K562 (cell line): ENCODE measurements around the gene AKNA. TPM values are rescaled to one million over a fixed set of nuclear protein-coding genes. Genes with fewer than 3 reads are reported as not detected.

Experiments
- ATAC-seq: fragments of 200-7000 bp; cut with Tn5 transposase; 3 replicates; pipeline ENCODE4 v1.9.1; 2020; ENCODE audit warnings: moderate library complexity
- BruUV-seq: library from RNA; stranded (reverse); fragments of 400-500 nt; replicated peaks from 2 replicates; lab custom pipeline; 2021; lab: Mats Ljungman, UMichigan
- CTCF ChIA-PET: fragments of 300-600 bp; formaldehyde crosslinking; extraction: SDS; loops from one replicate; lab custom pipeline; 2021; ENCODE audit warnings: low intra/inter-chr PET ratio; lab: Yijun Ruan, JAX
- POLR2A ChIA-PET: fragments of 300-600, 350-650 bp; sonication (Branson Sonifier 250); formaldehyde crosslinking; extraction: SDS; loops from one replicate; lab custom pipeline; 2021; ENCODE audit warnings: antibody characterized with exemption, inconsistent platforms; lab: Yijun Ruan, JAX
- DNase-seq, 4 experiments: peaks; one replicate each; pipeline versions ENCODE4 v3.0.0 to v3.0.0-alpha.2; 2011 to 2018; ENCODE audit warnings: low spot score in 3 of 4, mixed read lengths in 3 of 4; ENCODE audit errors: extremely low read depth in 1 of 4
- FAIRE-seq: peaks from 2 replicates; lab custom pipeline; 2011; peaks lifted over from hg19 to GRCh38; lab: Jason Lieb, UNC
- H2AFZ ChIP-seq: 2 replicates; pipeline ENCODE4 v1.6.0; 2011; ENCODE audit warnings: low read depth, low read length, control low read depth, inconsistent platforms
- H3K27ac ChIP-seq: fragments of 200-600 bp; 3 replicates; pipeline ENCODE4 v1.8.0; 2011; ENCODE audit warnings: low read depth, mild to moderate bottlenecking, control low read depth, inconsistent platforms, low read length, moderate library complexity, mixed read lengths; ENCODE audit errors: extremely low read depth
- H3K27me3 ChIP-seq, 2 experiments: fragments of 300-600 bp in 1 of 2; 2 replicates in 1 of 2; 3 replicates in 1 of 2; pipeline versions ENCODE4 v1.6.0 to v1.8.0; 2011; ENCODE audit warnings: inconsistent platforms in 2 of 2, low read length in 2 of 2, mild to moderate bottlenecking in 1 of 2, mixed read lengths in 1 of 2, moderate library complexity in 1 of 2; ENCODE audit not compliant: control insufficient read depth in 2 of 2, insufficient read depth in 2 of 2
- H3K36me3 ChIP-seq: fragments of 300-600 bp; 3 replicates; pipeline ENCODE4 v1.8.0; 2011; ENCODE audit warnings: mild to moderate bottlenecking, low read length, inconsistent platforms; ENCODE audit not compliant: control insufficient read depth, insufficient read depth
- H3K4me1 ChIP-seq, 2 experiments: fragments of 200-600 bp in 1 of 2; replicated peaks in 1 of 2; 2 replicates in 1 of 2; 3 replicates in 1 of 2; pipeline versions ENCODE4 v1.5.1 to v1.8.0; 2011; ENCODE audit warnings: inconsistent platforms in 2 of 2, low read length in 2 of 2, mild to moderate bottlenecking in 1 of 2, mixed read lengths in 1 of 2, moderate library complexity in 1 of 2; ENCODE audit not compliant: control insufficient read depth in 2 of 2, insufficient read depth in 2 of 2
- H3K4me2 ChIP-seq: 2 replicates; pipeline ENCODE4 v1.6.1; 2011; ENCODE audit warnings: low read length, control low read depth, inconsistent platforms, mixed read lengths; ENCODE audit not compliant: insufficient read depth
- H3K4me3 ChIP-seq: fragments of 200-600 bp; sonication (generic), shearing (Covaris generic); 2 replicates; pipeline ENCODE4 v1.5.1; 2016; ENCODE audit warnings: control low read depth, inconsistent platforms
- H3K79me2 ChIP-seq: fragments of 200-600 bp; 3 replicates; pipeline ENCODE4 v1.8.0; 2011; ENCODE audit warnings: low read length, inconsistent platforms; ENCODE audit not compliant: control insufficient read depth, insufficient read depth
- H3K9ac ChIP-seq, 2 experiments: 2 replicates each; pipeline versions ENCODE4 v1.6.0 to v1.6.1; 2011; ENCODE audit warnings: low read depth in 2 of 2, low read length in 2 of 2, control low read depth in 1 of 2, inconsistent platforms in 1 of 2, mild to moderate bottlenecking in 1 of 2, mixed read lengths in 1 of 2; ENCODE audit not compliant: insufficient read depth in 1 of 2
- H3K9me1 ChIP-seq: one replicate; pipeline ENCODE4 v1.6.0; 2011; ENCODE audit warnings: inconsistent platforms, mild to moderate bottlenecking, low read length, moderate library complexity; ENCODE audit not compliant: control insufficient read depth, insufficient read depth
- H3K9me3 ChIP-seq: replicated peaks from 2 replicates; pipeline ENCODE4 v1.5.1; 2011; ENCODE audit warnings: low read depth, low read length, inconsistent platforms; ENCODE audit not compliant: control insufficient read depth, insufficient read depth
- H4K20me1 ChIP-seq: replicated peaks from 2 replicates; pipeline ENCODE4 v1.6.1; 2011; ENCODE audit warnings: low read length, inconsistent platforms, mixed read lengths; ENCODE audit not compliant: control insufficient read depth, insufficient read depth
- ASH1L ChIP-seq: fragments of 450-650 bp; IDR thresholded peaks from 2 replicates; pipeline ENCODE4 v1.6.1; 2018; ENCODE audit warnings: borderline replicate concordance, mild to moderate bottlenecking, low read depth; ENCODE audit not compliant: partially characterized antibody
- CBX3 ChIP-seq, 2 experiments: IDR thresholded peaks; 1 replicate in 1 of 2; 2 replicates in 1 of 2; pipeline ENCODE4 v1.6.1; 2012; ENCODE audit warnings: inconsistent platforms in 2 of 2, low read length in 2 of 2, borderline replicate concordance in 1 of 2, control low read depth in 1 of 2
- CREB1 ChIP-seq, 2 experiments: sonication (generic) in 1 of 2; formaldehyde crosslinking in 1 of 2; IDR thresholded peaks; 2 replicates each; pipeline versions ENCODE4 v1.6.1 to v1.8.0; 2012 to 2022; ENCODE audit warnings: inconsistent platforms in 1 of 2, mild to moderate bottlenecking in 1 of 2, missing genetic modification reagents in 1 of 2, moderate library complexity in 1 of 2
- ESRRB ChIP-seq: fragments of 250-450 bp; sonication (Bioruptor Pico); IDR thresholded peaks from 2 replicates; pipeline ENCODE4 v1.5.0; 2020; ENCODE audit warnings: mild to moderate bottlenecking, moderate library complexity, borderline replicate concordance
- NR4A1 ChIP-seq, 2 experiments: fragments of 250-450 bp in 1 of 2; fragments of 450-650 bp in 1 of 2; sonication (Bioruptor Pico) in 1 of 2; IDR thresholded peaks; 2 replicates each; pipeline versions ENCODE4 v1.4.0 to v1.6.1; 2016 to 2020; ENCODE audit warnings: mild to moderate bottlenecking in 2 of 2, missing compliant biosample characterization in 1 of 2, missing genetic modification characterization in 1 of 2, moderate library complexity in 1 of 2
- POLR2H ChIP-seq: IDR thresholded peaks from 2 replicates; pipeline ENCODE4 v1.6.1; 2016; ENCODE audit warnings: missing genetic modification characterization, low read depth, mild to moderate bottlenecking, control low read depth, missing compliant biosample characterization, moderate library complexity
- POLR3G ChIP-seq: IDR thresholded peaks from 2 replicates; pipeline ENCODE4 v1.6.1; 2011; ENCODE audit not compliant: insufficient read length, insufficient replicate concordance; ENCODE audit errors: extremely low read depth
- U2AF2 ChIP-seq: fragments of 200-400 bp; formaldehyde crosslinking; optimal IDR thresholded peaks from 2 replicates; pipeline ENCODE3; 2017; ENCODE audit warnings: low read depth, mild to moderate bottlenecking, low read length
- ZNF717 ChIP-seq: fragments of 250-450 bp; sonication (Bioruptor Pico); IDR thresholded peaks from 2 replicates; pipeline ENCODE4 v1.5.0; 2021
- WGBS: fragments of 100-300 bp; shearing (Covaris generic); methylation state at CpG from one replicate; pipeline ENCODE4 v1.1.6; 2016; ENCODE audit warnings: low coverage, mixed read lengths; ENCODE audit not compliant: insufficient coverage; ENCODE audit errors: missing lambda C conversion rate; 5-methylcytosine and 5-hydroxymethylcytosine counted together
- in situ Hi-C: fragments of 300-500 bp; cut with MboI; formaldehyde crosslinking; loops from 4 replicates; pipeline ENCODE4 v1.15.0; 2018; ENCODE audit warnings: inconsistent platforms, mixed read lengths
- intact Hi-C: fragments of 100-400 bp; cut with micrococcal nuclease; formaldehyde crosslinking; loops from 2 replicates; pipeline ENCODE4 v1.14.2; 2022
- polyA plus RNA-seq, 8 experiments: library from polyadenylated mRNA; depleted of rRNA in 4 of 8; stranded (reverse) in 5 of 8; unstranded in 3 of 8; fragments of >200 nt; fragmentation: Nextera tagmentation in 2 of 8; fragmentation: Illumina TruSeq in 1 of 8; extraction: Ambion mirVana in 2 of 8; extraction: Trizol in 1 of 8; gene quantifications; 2 replicates each; pipeline versions ENCODE4 v1.2.1 to v1.2.3, GENCODE V29; 2011 to 2014; ENCODE audit warnings: inconsistent platforms in 1 of 8, missing spikeins in 1 of 8
- total RNA-seq, 7 experiments: library from RNA; depleted of rRNA in 6 of 7; stranded (reverse); fragments of >200 nt in 6 of 7; fragmentation: Illumina TruSeq in 2 of 7; extraction: Trizol in 2 of 7; gene quantifications; 2 replicates each; pipeline versions ENCODE4 v1.2.1 to v1.2.3, GENCODE V29; 2011 to 2021; ENCODE audit warnings: low replicate concordance in 1 of 7
- TF ChIP-seq, protein P1 (sequence below): sonication (generic); formaldehyde crosslinking; IDR thresholded peaks from 2 replicates; pipeline ENCODE4 v1.8.1; 2022; ENCODE audit warnings: missing genetic modification reagents
- TF ChIP-seq, protein P2 (sequence below), 2 experiments: fragments of 200-800 bp in 1 of 2; sonication (Bioruptor generic) in 1 of 2; sonication (generic) in 1 of 2; formaldehyde crosslinking in 1 of 2; IDR thresholded peaks in 1 of 2; conservative IDR thresholded peaks in 1 of 2; 2 replicates each; pipeline versions ENCODE4 v1.5.0 to v1.6.1; 2016 to 2020; ENCODE audit warnings: missing compliant biosample characterization in 1 of 2, missing genetic modification characterization in 1 of 2, missing genetic modification reagents in 1 of 2

AKNA gene
- total and polyA plus RNA-seq, 9 of the 15 experiments (the other 6 are each of a cell fraction or from before 2014, with no cell fraction given) = 0.29 to 20.5 (median 3.9) TPM

DNA sequence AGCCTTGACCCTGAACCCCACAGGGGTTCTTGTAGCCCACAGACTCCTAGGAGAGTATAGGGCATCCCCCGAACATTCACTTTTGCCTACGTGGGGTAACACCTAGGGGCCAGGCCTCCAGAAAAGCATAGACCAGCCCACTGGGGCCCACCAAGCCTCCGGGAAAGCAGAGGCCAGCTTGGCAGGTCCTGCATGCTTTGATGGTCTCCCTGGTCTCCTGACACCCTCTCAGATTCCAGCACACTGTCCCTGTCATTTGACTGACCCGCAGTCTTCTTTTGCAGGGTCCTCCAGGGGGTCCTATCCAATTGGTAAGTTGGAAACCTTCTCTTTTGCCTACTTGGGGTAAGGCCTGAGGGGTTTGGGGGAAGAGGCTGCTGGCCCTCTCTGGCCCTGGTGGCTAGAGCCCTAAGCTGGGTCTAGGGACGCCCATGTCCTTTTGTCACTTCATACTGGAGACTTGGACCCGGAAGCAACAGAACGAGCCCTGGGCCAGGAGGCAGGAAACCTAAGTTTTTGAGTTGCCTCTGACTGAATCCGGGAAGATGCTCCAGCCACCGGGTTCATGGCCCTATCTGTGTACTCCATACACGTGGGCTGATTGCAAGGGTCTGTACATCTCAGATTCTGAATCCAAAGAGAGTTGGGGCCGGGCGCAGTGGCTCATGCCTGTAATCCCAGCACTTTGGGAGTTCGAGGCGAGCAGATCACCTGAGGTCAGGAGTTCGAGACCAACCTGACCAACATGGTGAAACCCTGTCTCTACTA lies 85.8 kb downstream of the AKNA start:
- BruUV-seq = no TSS peak
- intact Hi-C loops = no loop called here
- CTCF ChIA-PET = no interaction called here
- H3K4me3 ChIP-seq = no peak overlapping the region
- no peaks in the 10 kb centered on the region for H3K36me3 ChIP-seq
- H3K27me3 ChIP-seq = peaks cover 4 to 61% of the 10 kb centered on the region in 2 experiments; a peak in 3 of 5 replicates
- no peak for DNase-seq
- no peak overlapping the region for H3K27ac ChIP-seq
- peaks cover 3% of the 10 kb centered on the region for H4K20me1 ChIP-seq
- in situ Hi-C loops = no loop called here
- FAIRE-seq = no peak
- no peak overlapping the region for H3K4me2 ChIP-seq
- 0% methylated on average over 15 of the region's 15 CpGs for WGBS
- no peaks in the 10 kb centered on the region for H3K9me3 ChIP-seq
- H3K9me1 ChIP-seq = no peaks in the 10 kb centered on the region
- H3K9ac ChIP-seq = no peak overlapping the region
- TF ChIP-seq POLR2H (no peak), ASH1L (no peak), ZNF717 (CRISPR knock-in tag) (no peak), POLR3G (no peak), ESRRB (CRISPR knock-in tag) (no peak), CBX3 (IDR thresholded peaks at IDR 0.05; ENCODE audit: borderline replicate concordance in 1 of 2, low read length in 2 of 2) (no peak), NR4A1 (CRISPR knock-in tag; IDR thresholded peaks at IDR 0.05) (no peak), NR4A1 (tag; IDR thresholded peaks at IDR 0.05) (no peak), U2AF2 (no peak), CREB1 (IDR thresholded peaks at IDR 0.05) (no peak), CREB1 (CRISPR knock-in tag; IDR thresholded peaks at IDR 0.05) (no peak)
- TF ChIP-seq, protein P1, sequence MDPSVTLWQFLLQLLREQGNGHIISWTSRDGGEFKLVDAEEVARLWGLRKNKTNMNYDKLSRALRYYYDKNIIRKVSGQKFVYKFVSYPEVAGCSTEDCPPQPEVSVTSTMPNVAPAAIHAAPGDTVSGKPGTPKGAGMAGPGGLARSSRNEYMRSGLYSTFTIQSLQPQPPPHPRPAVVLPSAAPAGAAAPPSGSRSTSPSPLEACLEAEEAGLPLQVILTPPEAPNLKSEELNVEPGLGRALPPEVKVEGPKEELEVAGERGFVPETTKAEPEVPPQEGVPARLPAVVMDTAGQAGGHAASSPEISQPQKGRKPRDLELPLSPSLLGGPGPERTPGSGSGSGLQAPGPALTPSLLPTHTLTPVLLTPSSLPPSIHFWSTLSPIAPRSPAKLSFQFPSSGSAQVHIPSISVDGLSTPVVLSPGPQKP = no peak
- TF ChIP-seq, protein P2, sequence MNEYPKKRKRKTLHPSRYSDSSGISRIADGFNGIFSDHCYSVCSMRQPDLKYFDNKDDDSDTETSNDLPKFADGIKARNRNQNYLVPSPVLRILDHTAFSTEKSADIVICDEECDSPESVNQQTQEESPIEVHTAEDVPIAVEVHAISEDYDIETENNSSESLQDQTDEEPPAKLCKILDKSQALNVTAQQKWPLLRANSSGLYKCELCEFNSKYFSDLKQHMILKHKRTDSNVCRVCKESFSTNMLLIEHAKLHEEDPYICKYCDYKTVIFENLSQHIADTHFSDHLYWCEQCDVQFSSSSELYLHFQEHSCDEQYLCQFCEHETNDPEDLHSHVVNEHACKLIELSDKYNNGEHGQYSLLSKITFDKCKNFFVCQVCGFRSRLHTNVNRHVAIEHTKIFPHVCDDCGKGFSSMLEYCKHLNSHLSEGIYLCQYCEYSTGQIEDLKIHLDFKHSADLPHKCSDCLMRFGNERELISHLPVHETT (CRISPR knock-in tag; conservative IDR thresholded peaks at IDR 0.05 in 1 of 2, IDR thresholded peaks at IDR 0.05 in 1 of 2) = no peak
- TF ChIP-seq, all 486 proteins: peak for 0
- POLR2A ChIA-PET = no interaction called here
- ATAC-seq = no peak
- Histone ChIP-seq H3K79me2 (no peaks in the 10 kb centered on the region), H3K4me1 (no peaks in the 10 kb centered on the region), H2AFZ (no peak overlapping the region)
